ENCODE data around the gene IL21R.
"Not testable (repeated sequence)": the region's sequence is repeated elsewhere in the genome, so short reads cannot be mapped to it uniquely, and the experiment has no call there.

The IL21R gene

GRCh38 chr16:27417047-27417671, 15.2 kb downstream of the IL21R start:
- no peak overlapping the region for H3K27ac ChIP-seq
- H3K4me3 ChIP-seq: no peak overlapping the region

DNA sequence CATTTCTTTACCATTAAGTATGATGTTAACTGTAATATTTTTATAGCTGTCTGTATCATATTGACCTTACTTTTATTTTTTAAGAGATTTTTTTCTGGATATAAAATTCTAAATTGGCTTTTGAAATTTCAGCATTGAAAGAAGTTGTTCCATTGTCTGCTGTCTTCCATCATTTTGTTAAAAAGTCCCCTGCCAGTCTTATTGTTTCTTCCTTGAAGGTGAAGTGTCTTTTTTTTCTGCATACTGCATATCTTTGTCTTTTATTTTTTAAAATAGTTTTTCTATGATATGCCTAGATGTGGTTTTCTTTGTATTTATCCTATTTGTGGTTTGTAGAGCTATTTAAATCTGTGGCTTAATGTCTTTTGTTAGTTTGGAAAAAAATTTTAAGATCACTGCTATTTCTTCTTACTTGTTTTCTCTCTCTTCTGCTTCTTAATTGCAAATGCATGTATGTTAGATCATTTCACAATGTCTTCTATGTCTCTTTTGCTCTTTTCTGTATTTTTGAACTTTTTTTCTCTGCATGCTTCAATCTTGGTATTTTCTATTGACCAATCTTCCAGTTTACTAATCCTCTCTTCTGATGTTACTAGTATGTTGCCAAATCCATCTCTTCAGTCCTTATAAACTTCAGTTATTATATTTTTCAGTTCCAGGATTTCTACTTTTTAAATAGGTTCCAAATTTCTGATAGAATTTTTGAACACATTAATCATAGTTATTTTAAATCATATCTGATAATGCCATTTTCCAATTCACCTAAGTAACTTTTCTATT, 20.2 kb downstream of the IL21R start:
- no peak overlapping the region for H3K4me3 ChIP-seq
- no peak overlapping the region for H3K27ac ChIP-seq

DNA sequence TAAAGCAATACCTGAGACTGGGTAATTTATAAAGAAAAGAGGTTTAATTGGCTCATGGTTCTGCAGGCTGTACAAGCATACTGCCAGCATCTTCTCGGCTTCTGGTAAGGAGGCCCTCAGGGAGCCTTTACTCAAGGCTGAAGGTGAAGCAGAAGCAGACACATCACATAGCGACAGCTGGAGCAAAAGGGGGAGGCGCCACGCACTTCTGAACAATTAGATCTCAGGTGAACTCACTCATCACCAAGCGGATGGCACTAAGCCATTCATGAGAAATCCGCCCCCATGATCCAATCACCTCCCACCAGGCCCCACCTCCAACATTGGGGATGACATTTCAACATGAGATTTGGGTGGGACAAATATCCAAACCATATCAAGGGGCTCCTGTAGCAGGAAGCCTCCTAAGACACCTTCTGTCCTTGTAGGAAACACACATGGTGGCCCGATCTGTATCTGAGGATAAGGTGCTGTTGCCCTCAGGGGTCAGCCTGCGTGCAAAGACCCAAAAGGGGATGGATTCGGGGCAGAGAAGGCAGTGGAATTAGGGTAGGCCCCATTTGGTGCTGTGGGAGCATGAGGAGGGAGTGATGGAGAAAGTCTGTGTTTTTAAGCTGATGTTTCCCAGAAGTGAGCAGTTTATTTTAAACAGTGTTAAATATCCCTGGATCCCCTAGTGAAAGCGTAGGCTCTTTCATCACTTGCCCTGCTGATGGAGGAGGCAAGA, 23.0 kb downstream of the IL21R start:
- no peak overlapping the region for H3K27ac ChIP-seq
- H3K4me3 ChIP-seq: no peak overlapping the region

DNA sequence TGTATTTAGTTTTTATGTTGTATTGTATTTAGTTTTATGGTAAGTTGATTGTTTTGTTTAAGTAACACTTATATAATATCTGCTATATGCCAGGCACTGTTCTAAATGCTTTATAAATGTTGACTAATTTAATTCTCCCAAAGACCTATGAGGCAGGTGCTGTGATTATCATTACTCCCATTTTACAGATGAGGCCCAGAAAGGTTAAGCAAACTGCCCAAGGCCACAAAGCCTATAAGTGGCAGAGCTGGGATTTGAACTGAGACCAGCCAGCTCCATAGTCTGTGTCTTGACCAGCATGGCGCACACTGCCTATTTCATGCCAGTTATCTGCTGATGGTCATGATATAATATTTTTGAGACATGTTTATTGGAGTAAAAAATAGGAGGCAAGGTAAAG, 24.0 kb downstream of the IL21R start:
- no peak overlapping the region for H3K4me3 ChIP-seq
- H3K27ac ChIP-seq: peak overlapping the region in 1 of 21 experiments; percentile 23

DNA sequence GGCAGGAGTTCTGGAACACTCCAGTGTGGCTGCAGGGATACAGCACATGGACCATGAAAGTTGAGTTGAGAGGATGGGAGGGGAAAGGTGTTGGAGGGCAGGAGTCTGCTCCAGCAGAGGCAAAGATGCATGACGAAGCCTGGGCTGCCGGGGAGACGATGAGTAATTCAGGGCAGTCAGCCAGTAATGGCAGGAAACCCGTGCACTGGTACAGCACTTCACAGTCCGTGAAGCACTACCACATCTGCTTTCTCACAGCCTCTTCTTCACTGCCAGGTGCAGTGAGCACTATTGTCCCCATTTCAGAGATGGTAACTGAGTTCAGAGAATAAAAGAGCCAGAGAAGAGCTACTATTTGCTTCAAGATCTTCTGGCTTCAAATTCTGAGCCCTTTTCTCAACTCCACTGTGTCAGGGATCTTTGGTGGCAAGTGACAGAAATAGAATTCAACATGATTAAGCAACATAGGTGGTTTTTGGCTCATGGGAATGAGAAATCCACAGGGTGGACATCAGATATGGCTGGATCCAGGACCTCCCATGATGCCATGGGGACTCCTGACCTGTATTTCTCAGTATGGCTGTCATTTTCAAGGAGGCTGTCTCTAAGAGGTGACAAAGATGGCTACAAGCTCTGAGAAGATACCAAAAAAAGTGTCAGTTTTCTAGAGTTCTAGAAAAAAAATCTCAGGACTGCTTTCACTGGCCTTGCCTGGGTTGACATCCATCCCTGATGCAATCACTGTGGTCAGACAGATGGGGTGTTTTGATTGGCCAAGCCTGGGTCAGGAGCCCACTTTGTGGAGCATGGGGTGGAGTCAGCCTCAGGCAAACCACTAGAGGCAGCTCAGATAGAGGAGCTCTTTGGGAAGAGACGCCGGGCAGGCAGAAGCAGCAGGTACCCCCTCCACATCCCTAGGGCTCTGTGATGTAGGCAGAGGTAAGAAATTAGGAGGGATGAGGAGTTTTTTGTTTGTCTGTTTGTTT, 24.7 kb downstream of the IL21R start:
- peak overlapping the region in 2 of 21 experiments; percentile 23 to 67 for H3K27ac ChIP-seq

DNA sequence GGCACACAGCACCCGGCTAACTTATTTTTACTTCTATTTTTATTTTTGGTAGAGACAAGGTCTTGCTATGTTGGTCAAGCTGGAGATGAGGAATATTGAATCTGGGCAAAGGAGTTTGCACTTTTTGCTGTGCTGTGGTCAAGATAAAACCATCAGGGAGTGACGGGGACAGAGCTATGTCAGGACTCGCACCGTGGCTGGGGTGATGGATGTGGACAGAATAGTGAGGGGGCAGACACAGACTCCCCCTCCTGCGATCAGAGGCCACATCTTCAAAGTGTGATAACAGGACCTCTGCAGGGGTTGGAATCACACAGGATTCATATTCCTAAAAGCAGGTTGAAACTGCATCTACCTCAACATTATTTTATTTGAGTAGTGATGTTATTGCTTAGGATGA, 25.6 kb downstream of the IL21R start:
- H3K4me3 ChIP-seq: no peak overlapping the region
- H3K27ac ChIP-seq: no peak overlapping the region

More for the DNA sequence above, 24.7 kb downstream of the IL21R start:
- no peak overlapping the region for H3K4me3 ChIP-seq

- no peak overlapping the region for H3K4me3 ChIP-seq
- no peak overlapping the region for H3K27ac ChIP-seq
Observed at GRCh38 chr16:27428026-27428785, 26.2 kb downstream of the IL21R start.

GRCh38 chr16:27429330-27429871, 27.4 kb downstream of the IL21R start:
- Histone ChIP-seq H3K4me3 (no peak overlapping the region), H3K27ac (no peak overlapping the region)

- H3K4me3 ChIP-seq: no peak overlapping the region
- H3K27ac ChIP-seq: no peak overlapping the region
Observed at GRCh38 chr16:27429981-27430441, 28.0 kb downstream of the IL21R start.

DNA sequence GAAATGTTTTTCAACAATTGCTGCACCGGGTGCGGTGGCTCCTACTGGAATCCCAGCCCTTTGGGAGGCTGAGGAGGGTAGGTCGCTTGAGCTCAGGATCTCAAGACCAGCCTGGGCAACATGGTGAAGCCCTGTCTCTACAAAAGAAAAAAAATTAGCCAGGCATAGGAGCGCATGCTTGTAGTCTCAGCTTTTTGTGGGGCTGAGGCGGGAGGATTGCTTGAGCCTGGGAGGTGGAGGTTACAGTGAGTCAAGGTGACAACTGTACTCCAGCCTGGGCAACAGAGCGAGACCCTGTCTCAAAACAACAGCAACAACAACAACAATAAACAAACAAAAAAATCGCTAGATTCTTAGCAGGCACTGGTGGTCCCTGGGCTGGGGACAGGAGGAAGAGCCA, 28.5 kb downstream of the IL21R start:
- no peak overlapping the region for H3K27ac ChIP-seq
- H3K4me3 ChIP-seq: no peak overlapping the region

GRCh38 chr16:27430923-27431484, 29.0 kb downstream of the IL21R start:
- Histone ChIP-seq H3K27ac (no peak overlapping the region), H3K4me3 (no peak overlapping the region)

DNA sequence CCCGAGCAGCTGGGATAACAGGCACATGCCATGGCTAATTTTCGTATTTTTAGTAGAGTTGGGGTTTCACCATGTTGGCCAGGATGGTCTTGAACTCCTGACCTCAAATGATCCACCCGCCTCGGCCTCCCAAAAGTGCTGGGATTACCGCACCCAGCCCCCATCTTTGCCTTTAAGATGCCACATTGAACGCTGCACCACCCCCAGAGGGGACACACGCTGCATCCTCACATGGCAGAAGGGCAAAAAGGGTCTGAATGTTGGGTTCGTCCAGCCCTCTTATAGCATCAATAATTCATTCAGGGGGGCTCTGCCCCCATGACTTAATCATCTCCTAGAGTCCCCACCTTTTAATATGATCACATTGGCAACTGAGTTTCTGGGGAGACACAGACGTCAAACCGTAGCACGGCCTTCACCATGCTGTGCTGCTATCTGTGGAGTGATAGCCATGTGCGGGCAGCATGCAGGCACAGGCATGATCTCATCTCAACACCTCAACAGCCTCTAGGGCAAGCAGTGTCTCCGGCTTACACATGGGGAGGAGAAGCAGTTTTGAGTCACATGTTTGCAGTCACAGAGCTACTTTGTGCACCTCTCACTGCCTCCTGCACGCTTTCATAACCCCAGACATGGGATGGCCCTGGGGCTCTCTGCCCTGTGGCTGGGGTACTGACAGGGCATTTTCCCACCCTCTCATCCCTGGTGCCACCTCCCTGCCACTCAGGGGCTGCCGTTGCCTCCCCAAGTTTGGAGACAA, 30.0 kb downstream of the IL21R start:
- no peak overlapping the region for H3K4me3 ChIP-seq
- H3K27ac ChIP-seq: peak overlapping the region in 2 of 21 experiments; percentile 17 to 26

DNA sequence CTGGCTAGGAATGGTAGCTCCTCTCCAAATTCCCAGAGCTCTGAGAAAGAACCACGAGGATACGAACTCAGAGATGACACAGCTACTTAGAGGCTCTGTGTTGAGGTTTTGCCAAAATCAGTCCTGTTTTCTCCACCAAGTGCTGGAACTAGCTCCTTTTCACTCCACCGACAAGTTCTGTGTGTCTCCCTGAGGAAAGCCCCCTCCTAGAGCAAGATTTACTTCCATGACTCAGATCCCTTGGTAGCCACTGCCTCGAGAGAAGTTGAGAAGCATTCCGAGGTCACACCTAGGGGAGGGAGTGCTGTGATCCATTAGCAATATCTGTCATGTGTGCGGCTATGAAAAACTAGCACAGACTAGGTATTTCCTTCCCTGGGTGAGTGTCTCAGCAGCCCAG, 30.6 kb downstream of the IL21R start:
- peak overlapping the region in 2 of 21 experiments; percentile 17 to 26 for H3K27ac ChIP-seq

GRCh38 chr16:27433191-27433590, 31.2 kb downstream of the IL21R start:
- H3K27ac ChIP-seq, H3K4me3 ChIP-seq: not testable (repeated sequence)

More for the DNA sequence above, 30.6 kb downstream of the IL21R start:
- no peak overlapping the region for H3K4me3 ChIP-seq

GRCh38 chr16:27433636-27434035, 31.7 kb downstream of the IL21R start:
- Histone ChIP-seq H3K27ac (no peak overlapping the region), H3K4me3 (no peak overlapping the region)

GRCh38 chr16:27434141-27435051, 32.4 kb downstream of the IL21R start:
- no peak overlapping the region for H3K4me3 ChIP-seq
- H3K27ac ChIP-seq: no peak overlapping the region
